GM12801 (cell line): ENCODE results near the gene PTPRN2.

Source experiments
- CTCF ChIP-seq: IDR thresholded peaks from one replicate; pipeline ENCODE4 v1.5.1; 2011; ENCODE audit warnings: control low read depth; ENCODE audit not compliant: insufficient read length; ENCODE audit errors: extremely low read depth

Gene PTPRN2

GRCh38 chr7:157688533-157689268 is 898.9 kb downstream of the PTPRN2 start:
- no peak for TF ChIP-seq CTCF

GRCh38 chr7:157687845-157688532 is 899.6 kb downstream of the PTPRN2 start:
- TF ChIP-seq CTCF, result no peak

GRCh38 chr7:157687158-157687557 is 900.5 kb downstream of the PTPRN2 start:
- no peak for TF ChIP-seq CTCF

GRCh38 chr7:157686285-157686894 is 901.2 kb downstream of the PTPRN2 start:
- TF ChIP-seq CTCF, result no peak

GRCh38 chr7:157685430-157686284 is 902.0 kb downstream of the PTPRN2 start:
- TF ChIP-seq CTCF, result no peak

- TF ChIP-seq CTCF, result no peak
These were observed 902.7 kb downstream of the PTPRN2 start for GRCh38 chr7:157684909-157685429.
